H1 (cell line): Measurements from ENCODE around the gene SIK2.

ENCODE experiments used
- ATF2 ChIP-seq: IDR thresholded peaks from 2 replicates; pipeline ENCODE4 v1.6.1; 2012; ENCODE audit warnings: low read length, inconsistent platforms
- CTCF ChIP-seq, 3 experiments: IDR thresholded peaks; 1 replicate in 2 of 3; 2 replicates in 1 of 3; pipeline versions ENCODE4 v1.5.1 to v1.6.1; 2011; ENCODE audit warnings: low read length in 3 of 3, mild to moderate bottlenecking in 3 of 3, inconsistent platforms in 2 of 3, low read depth in 1 of 3, moderate library complexity in 1 of 3; ENCODE audit not compliant: insufficient read depth in 1 of 3; ENCODE audit errors: control extremely low read depth in 1 of 3
- EZH2 ChIP-seq: fragments of 200-600 bp; sonication (generic); IDR thresholded peaks from 2 replicates; pipeline ENCODE4 v1.7.1; 2012; ENCODE audit warnings: low read depth, mild to moderate bottlenecking, moderate library complexity, low read length, inconsistent platforms; ENCODE audit not compliant: severe bottlenecking
- GABPA ChIP-seq: IDR thresholded peaks from 2 replicates; pipeline ENCODE4 v1.6.1; 2011; ENCODE audit warnings: mild to moderate bottlenecking, low read length, moderate library complexity, borderline replicate concordance; ENCODE audit not compliant: insufficient read depth
- JUN ChIP-seq: IDR thresholded peaks from 2 replicates; pipeline ENCODE4 v1.6.1; 2011; ENCODE audit warnings: low read depth, mild to moderate bottlenecking, improper control_type of control experiment, low read length
- POLR2AphosphoS5 ChIP-seq: IDR thresholded peaks from 2 replicates; pipeline ENCODE4 v1.6.1; 2011; ENCODE audit warnings: low read depth, low read length
- SP1 ChIP-seq: IDR thresholded peaks from 2 replicates; pipeline ENCODE4 v1.6.1; 2011; ENCODE audit warnings: low read depth, low read length
- SP2 ChIP-seq: IDR thresholded peaks from 2 replicates; pipeline ENCODE4 v1.6.1; 2012; ENCODE audit warnings: mild to moderate bottlenecking, low read length, inconsistent platforms
- TBP ChIP-seq: IDR thresholded peaks from 2 replicates; pipeline ENCODE4 v1.6.1; 2011; ENCODE audit warnings: low read depth, low read length, improper control_type of control experiment
- TEAD4 ChIP-seq: IDR thresholded peaks from 2 replicates; pipeline ENCODE4 v1.6.1; 2012; ENCODE audit warnings: low read depth, low read length, inconsistent platforms, mixed read lengths

GRCh38 chr11:111737444-111738210 lies 135.4 kb downstream of the SIK2 start:
- TF ChIP-seq TEAD4 (no peak), TBP (no peak), CTCF (IDR thresholded peaks at IDR 0.05; ENCODE audit: control extremely low read depth in 1 of 3, insufficient read depth in 1 of 3, low read depth in 1 of 3, low read length in 3 of 3) (no peak), POLR2AphosphoS5 (no peak), SP1 (no peak), ATF2 (no peak), GABPA (no peak), SP2 (no peak), EZH2 (no peak), JUN (no peak)
